Left hindlimb (tissue), 1 donor: ENCODE data around the gene ZNF841.
"Not testable (repeated sequence)": the region's sequence is repeated elsewhere in the genome, so short reads cannot be mapped to it uniquely, and the experiment has no call there.

Experiments
- DNase-seq: peaks from one replicate; pipeline ENCODE4 v3.0.0-alpha.2; 2018

Gene ZNF841

GRCh38 chr19:52095172-52096014 is at the start of gene ZNF841:
ZNF841 (minus strand) TSS chr19:52095765; CDS start chr19:52084801, 10,964 bp downstream.
- DNase-seq: peak; percentile 97

GRCh38 chr19:52142001-52142595 is 46.5 kb upstream of the ZNF841 start:
- no peak for DNase-seq

GRCh38 chr19:52141203-52141602 is 45.6 kb upstream of the ZNF841 start:
- no peak for DNase-seq

- no peak for DNase-seq
Observed at GRCh38 chr19:52140032-52140710, 44.6 kb upstream of the ZNF841 start.

GRCh38 chr19:52139252-52140031 is 43.9 kb upstream of the ZNF841 start, which contains the start of gene ZNF616:
ZNF616 (minus strand) TSS chr19:52139938; CDS start chr19:52130512, 9,426 bp downstream.
- peak; percentile 98 for DNase-seq

GRCh38 chr19:52138983-52139251 is 43.4 kb upstream of the ZNF841 start:
- no peak for DNase-seq

GRCh38 chr19:52138278-52138982 is 42.9 kb upstream of the ZNF841 start:
- peak; percentile 40 for DNase-seq

GRCh38 chr19:52120286-52120685 is 24.7 kb upstream of the ZNF841 start:
- no peak for DNase-seq

GRCh38 chr19:52115526-52116053 is 20.0 kb upstream of the ZNF841 start:
- no peak for DNase-seq

- DNase-seq: no peak
Observed at GRCh38 chr19:52114691-52115090, 19.1 kb upstream of the ZNF841 start.

GRCh38 chr19:52112624-52113023 is 17.1 kb upstream of the ZNF841 start:
- no peak for DNase-seq

- DNase-seq: no peak
Observed at GRCh38 chr19:52110780-52111179, 15.2 kb upstream of the ZNF841 start.

GRCh38 chr19:52102782-52103181 is 7.2 kb upstream of the ZNF841 start:
- DNase-seq: no peak

GRCh38 chr19:52101866-52102562 is 6.4 kb upstream of the ZNF841 start:
- DNase-seq: no peak

GRCh38 chr19:52099497-52100138 is 4.1 kb upstream of the ZNF841 start:
- DNase-seq: no peak

GRCh38 chr19:52096416-52096815 is 851 bp upstream of the ZNF841 start:
- DNase-seq: not testable (repeated sequence)

- no peak for DNase-seq
Observed at GRCh38 chr19:52094526-52095130, 937 bp downstream of the ZNF841 start.

GRCh38 chr19:52086481-52086880 is 9.1 kb downstream of the ZNF841 start:
- no peak for DNase-seq

- no peak for DNase-seq
Observed at GRCh38 chr19:52070496-52070895, 25.1 kb downstream of the ZNF841 start.

GRCh38 chr19:52069653-52070052 is 25.9 kb downstream of the ZNF841 start:
- DNase-seq: no peak
